HG03571 (cell line): ENCODE measurements around the gene SDK2.

Experiments
- ATAC-seq: cut with Tn5 transposase; IDR thresholded peaks from one replicate; pipeline ENCODE4 v1.9.1; 2021; ENCODE audit not compliant: unreplicated experiment

The SDK2 gene

DNA sequence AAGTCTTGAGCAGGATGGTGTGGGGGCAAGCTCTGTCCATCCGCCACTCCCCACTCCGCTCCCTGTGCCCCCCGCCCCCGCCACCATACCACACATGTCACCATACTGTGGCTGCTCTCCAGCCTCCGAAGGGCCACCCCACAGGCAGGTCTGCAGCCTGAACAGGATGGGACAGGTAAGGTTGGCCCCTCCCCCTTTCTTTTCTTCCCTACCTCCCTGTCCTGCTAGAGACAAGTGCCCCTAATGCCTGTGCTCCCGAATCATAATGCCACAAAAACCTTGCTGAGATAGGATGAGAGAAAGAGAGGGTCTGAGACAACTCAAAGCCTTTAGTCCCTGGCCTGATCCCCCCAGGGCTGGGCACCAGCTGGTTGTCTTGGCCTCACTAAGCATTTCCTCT is 84.7 kb downstream of the SDK2 start:
- no peak for ATAC-seq

GRCh38 chr17:73555199-73555960 is 88.9 kb downstream of the SDK2 start:
- no peak for ATAC-seq

DNA sequence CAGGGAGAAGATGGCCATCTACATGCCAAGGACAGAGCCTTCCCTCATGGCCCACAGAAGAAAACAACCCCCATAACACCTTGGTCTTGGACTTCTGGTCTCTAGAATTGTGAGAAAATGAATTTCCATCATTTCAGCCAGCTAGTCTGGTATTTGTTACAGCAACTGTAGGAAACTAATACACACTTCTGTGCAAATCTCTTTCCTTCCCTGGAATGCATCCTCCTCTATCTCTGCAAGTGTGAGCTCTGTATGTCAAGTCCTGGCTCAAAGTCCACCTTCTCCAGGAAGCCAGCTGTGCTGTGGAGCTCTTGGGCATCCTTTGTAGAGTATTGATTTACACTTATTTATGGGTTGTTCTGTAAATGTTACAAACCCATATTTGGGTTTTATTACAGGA is 89.7 kb downstream of the SDK2 start:
- no peak for ATAC-seq

- ATAC-seq: no peak
These were observed 90.9 kb downstream of the SDK2 start for GRCh38 chr17:73553311-73553710.

DNA sequence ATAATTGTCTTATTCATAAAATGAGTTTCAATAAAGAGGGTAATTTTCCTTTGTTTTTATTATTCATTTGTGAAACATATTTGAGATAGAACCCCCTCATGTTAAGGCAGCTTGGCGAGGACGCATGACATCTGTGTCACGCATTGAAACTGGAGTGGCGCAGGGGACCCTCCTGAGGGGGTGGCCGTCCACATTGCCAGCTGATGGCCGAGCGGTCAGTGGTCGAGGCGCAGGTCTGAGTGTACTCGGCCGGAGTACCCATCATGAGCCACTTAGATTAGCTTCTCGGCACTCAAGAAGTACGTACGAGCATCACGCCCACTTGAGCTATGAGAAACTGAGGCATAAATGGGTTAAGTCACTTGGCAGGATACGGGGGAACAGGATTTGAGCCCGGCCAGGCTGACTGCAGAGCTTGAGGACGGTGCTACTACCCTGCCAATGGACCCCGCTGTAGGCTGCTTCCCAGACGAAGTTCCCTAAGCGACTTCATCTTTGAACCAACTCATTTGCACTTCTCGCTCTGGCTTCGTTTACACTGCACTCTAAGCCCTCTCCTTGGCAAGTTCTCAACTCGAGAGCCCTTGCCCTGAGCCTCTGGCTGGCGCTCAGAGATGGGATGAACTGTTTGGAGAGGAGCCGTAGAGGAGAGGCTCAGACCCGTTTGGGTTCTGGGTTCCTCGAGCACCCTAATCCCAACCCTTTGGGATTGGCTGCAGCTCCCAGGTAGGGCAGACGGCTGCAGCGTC is 91.8 kb downstream of the SDK2 start:
- ATAC-seq: no peak

DNA sequence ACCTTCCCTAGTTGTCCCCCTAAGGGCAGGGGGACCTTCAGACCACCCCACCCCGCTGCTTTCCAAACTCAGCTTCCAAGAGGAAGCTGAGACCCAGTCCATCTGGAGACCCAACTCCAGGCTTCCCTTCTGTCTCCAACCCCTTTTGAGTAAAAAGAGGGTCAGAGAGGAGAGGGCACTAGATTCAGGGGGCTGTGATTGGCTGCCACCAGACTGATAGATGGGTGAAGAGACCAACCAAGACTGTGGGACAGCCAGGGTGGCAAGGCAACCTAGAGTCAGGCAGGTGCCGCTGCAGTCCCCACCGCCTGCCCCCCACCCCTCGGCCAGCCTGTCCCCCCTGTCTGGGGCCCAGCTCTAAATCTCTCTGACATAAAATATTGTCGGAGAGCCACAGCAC is 92.5 kb downstream of the SDK2 start:
- ATAC-seq: no peak

DNA sequence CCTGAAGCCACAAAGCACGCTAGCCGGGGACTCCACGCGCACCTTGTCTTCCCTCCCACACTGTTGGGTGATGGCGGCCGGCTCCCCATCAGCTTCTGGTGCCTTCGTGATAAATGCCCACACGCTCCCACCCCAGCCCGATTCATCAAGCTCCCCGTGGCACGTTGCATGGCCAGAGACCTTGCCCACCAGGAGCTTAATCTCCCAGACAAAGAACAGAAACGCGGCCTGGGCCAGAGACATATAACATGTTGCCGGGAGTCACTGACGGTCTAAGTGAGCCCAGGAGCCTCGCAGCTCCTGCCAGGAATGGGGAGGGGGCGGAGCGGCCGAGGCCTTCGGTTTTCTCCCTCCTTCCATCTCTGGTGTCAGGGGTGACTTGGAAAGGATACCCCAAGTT is 93.1 kb downstream of the SDK2 start:
- no peak for ATAC-seq

DNA sequence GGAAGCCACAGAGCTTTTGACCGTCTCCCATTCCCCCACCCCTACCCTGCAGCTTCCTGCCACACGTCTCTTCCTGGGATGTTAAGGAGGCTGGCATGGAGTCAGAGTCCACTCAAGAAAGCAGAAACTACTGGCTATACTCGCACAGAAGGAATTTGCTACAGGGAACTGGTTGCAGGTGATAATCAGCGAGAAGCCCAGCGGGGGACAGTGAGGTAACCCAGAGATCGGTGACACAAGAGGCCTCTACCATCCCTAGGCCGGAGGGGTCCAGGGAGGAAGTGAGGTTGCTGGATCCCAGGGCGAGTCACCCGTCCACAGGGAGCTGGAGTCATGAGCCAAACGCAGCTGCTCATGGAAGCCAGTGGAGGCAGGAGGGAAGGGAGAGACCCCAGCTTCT is 93.7 kb downstream of the SDK2 start:
- ATAC-seq: no peak

GRCh38 chr17:73549841-73550430 is 94.3 kb downstream of the SDK2 start:
- ATAC-seq: no peak

GRCh38 chr17:73548620-73549311 is 95.5 kb downstream of the SDK2 start:
- no peak for ATAC-seq

DNA sequence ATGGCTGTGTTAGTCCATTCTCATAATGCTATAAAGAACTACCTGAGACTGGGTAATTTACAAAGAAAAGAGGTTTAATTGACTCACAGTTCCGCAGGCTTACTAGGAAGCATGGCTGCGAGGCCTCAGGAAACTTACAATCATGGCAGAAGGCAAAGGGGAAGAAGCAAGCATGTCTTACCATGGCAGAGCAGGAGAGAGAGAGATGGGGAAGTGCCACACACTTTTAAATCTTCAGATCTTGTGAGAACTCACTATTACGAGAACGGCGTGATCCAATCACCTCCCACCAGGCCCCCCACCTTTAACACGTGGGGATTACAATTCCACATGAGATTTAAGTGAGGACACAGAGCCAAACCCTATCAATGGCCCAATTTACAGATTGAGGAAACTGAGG is 96.5 kb downstream of the SDK2 start:
- ATAC-seq: no peak

- no peak for ATAC-seq
These were observed 97.3 kb downstream of the SDK2 start for GRCh38 chr17:73546770-73547536.

GRCh38 chr17:73546114-73546513 is 98.1 kb downstream of the SDK2 start:
- ATAC-seq: no peak

DNA sequence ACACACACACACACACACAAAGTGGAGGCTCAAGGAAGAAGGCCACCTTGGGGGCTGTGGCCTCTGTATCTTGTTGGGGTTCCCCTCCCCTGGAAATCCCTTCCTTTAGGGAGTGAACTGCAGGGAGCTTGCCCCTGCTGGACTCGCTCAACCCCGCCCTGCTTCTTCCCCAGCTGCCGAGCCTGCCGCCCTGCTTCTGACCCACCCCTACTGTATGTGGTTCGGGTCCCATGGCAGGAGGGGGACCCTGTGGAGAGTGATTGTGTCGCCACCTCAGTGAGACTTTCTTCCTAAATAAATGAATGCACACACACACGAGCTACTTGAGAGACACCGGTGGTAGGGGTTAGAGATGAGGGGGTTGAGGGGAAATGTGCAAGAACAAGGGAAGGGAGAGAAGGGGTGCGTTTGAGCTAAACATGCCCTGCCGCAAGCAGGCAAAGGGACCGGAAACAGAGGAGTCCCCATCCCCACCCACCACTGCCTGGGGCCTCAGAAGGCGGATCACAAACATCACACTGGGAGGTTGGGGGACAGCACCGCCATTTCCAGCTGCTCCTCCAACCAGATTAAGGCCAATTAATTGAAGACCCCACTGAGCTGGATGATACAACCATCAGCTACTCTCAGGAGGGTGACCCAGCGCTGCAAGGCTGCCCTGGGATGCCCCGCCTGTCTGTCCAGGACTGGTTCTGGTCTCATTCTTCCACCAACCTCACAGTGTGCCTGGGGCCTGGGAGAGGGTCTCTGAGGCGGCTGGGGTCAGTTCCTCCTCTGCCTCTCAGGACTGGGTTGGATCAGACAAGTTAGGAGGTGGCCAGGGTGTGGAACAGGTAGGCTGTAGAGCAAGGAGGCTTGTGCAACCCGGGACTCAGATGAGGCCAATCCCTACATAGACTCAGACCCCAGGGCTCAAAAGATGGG is 98.9 kb downstream of the SDK2 start:
- no peak for ATAC-seq

GRCh38 chr17:73544333-73544732 is 99.9 kb downstream of the SDK2 start:
- no peak for ATAC-seq

GRCh38 chr17:73542323-73542722 is 101.9 kb downstream of the SDK2 start:
- no peak for ATAC-seq

- no peak for ATAC-seq
These were observed 102.7 kb downstream of the SDK2 start for GRCh38 chr17:73541561-73541981.

- ATAC-seq: no peak
These were observed 103.1 kb downstream of the SDK2 start for GRCh38 chr17:73541111-73541510.

DNA sequence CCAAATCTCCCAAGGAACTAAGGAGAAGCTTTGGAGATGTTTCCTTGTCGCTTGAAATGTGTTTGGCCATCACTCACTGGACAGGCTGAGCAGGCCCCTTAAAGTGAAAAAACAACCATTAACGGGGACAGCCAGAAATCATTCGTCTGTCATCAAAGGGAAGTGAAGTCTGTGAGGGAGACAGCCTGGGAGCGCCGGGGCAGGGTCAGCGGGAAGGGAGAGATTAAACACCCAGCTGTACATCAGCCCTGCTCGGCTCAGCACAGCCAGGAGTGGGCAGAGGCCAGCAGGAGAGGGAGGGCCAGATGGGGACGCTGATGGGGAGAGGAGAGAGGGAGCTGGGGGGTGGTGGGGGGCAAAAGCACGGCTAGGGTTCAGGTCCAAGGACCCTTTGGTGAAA is 105.1 kb downstream of the SDK2 start:
- no peak for ATAC-seq

DNA sequence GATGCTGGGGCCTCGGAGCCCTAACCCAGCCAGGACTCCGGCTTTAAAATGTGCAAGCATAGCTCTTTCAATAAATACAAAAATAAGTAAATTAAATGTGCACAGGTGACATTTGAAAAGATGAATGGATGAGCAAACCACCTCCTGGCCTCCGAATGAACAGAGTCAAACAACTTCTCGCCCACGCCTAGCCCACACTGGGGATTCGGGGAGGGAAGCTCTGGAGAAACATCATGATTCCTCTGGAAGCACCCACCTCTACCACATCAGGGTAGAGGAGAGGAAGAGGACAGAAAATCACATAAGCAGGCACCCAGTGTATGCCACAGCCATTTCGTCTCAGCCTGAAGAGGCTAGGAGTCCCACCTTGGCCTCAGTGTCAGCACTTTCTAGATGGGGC is 105.8 kb downstream of the SDK2 start:
- ATAC-seq: no peak
